Fibroblast of pulmonary artery (primary cell): ENCODE measurements around the gene GALK1.

ENCODE experiments used
- DNase-seq: peaks from one replicate; pipeline ENCODE4 v3.0.0-alpha.2; 2010; ENCODE audit warnings: low read depth
- H3K4me3 ChIP-seq: replicated peaks from 2 replicates; pipeline ENCODE4 v1.5.1; 2011; ENCODE audit warnings: low read depth, mild to moderate bottlenecking, control low read depth, low read length, moderate library complexity
- CTCF ChIP-seq: IDR thresholded peaks from 2 replicates; pipeline ENCODE4 v1.5.1; 2011; ENCODE audit warnings: mild to moderate bottlenecking, control low read depth, low read length, inconsistent platforms; ENCODE audit errors: missing control alignments

Gene GALK1

DNA sequence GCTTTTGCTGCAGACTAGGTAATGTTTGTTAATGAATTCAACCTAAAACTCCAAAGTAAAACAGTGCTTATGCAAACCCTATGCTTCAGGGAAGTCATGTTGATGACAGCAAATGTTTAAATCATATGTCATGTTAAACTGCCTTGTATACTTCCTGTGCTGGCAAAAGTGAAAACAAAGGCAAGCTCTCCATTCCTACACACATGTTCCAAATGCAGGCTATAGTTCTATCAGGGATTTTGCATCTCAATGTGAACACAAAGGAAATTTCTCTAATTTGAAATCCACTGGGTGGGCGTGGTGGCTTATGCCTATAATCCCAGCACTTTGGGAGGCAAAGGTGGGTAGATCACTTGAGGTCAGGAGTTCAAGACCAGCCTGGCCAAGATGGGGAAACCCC is 38.9 kb upstream of the GALK1 start:
- DNase-seq = no peak
- no peak overlapping the region for H3K4me3 ChIP-seq
- TF ChIP-seq CTCF = no peak

DNA sequence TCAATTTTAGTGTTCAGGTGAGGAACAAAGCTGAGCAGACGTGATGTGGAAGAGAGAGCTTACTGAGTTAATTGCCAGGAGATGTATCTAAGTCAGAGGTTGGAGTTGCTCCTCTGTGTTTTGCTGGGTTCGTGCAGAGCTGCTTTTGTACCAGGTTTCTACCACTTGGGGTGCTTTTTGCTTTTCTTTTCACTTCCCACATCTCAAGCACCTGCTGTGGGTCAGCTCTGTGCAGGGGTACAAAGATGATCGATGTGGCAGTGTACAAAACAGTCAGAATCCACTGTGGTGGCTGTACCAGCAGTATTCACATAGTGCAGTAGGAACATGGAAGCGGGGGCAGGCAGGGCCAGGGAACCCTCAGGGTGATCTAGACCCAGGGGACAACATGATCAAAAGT is 34.4 kb upstream of the GALK1 start:
- TF ChIP-seq CTCF = no peak

DNA sequence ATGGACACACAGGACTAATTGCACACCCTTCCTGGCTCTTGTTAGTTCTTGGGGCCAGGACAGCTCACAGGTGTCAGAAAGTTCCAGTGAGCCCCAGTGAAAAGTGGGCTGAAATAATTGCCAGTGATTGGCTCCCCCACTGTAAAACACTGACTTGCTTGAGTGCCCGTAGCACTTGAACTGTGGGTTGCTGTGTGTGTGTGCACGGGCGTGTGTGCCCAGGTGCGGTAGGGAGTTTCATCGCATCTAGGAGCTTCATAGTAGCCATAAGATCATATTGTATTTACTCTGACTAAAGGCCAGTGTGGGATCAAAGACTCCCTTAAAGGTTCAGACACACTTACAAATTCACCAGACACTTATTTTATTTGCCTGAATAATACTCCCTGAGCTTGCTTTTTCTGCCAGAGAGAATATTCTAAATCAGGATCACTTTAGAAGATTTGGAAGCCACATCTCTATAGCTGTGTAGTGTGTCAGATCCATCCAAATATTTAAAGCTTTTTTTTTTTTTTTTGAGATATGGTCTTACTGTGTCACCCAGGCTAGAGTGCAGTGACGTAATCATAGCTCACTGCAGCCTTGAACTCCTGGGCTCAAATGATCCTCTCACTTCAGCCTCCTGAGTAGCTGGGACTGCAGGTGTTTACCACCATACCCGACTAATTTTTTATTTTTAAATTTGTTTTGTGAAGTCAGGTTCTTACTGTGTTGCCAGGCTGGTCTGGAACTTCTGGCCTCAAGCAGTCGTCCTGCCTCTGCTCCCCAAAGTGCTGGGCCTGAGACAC is 31.0 kb upstream of the GALK1 start:
- no peak for DNase-seq
- H3K4me3 ChIP-seq = no peak overlapping the region
- TF ChIP-seq CTCF = no peak

More for the DNA sequence above, 34.4 kb upstream of the GALK1 start:
- no peak for DNase-seq
- H3K4me3 ChIP-seq = no peak overlapping the region

GRCh38 chr17:75793460-75793859 is 28.5 kb upstream of the GALK1 start:
- DNase-seq = no peak
- H3K4me3 ChIP-seq = no peak overlapping the region
- TF ChIP-seq CTCF = no peak

DNA sequence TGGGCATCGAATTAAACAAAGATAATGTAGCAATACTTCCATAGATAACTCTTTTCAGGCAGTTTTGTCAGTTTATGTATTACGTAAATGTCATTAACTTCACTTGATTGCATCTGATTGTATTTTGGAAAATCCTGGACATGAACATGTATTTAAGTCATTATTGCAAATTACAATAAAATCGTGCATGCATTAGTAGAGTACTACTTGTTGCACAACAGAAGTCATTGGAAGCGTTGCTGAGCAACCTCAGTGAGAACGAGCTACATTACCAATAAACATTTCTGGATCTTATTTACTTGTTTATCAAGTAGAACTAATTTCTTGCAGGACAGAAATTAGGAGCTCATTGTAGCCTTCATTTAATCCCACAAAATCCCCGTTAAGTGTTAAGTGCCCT is 26.3 kb upstream of the GALK1 start:
- H3K4me3 ChIP-seq = no peak overlapping the region
- DNase-seq = no peak
- no peak for TF ChIP-seq CTCF

- peak overlapping the region; percentile 72 for H3K4me3 ChIP-seq
- no peak for TF ChIP-seq CTCF
- DNase-seq = peak; percentile 95
These were observed 20.3 kb upstream of the GALK1 start for GRCh38 chr17:75785016-75785890.
